A549 (cell line): ENCODE data around the gene LTA4H. TPM values are rescaled to one million over a fixed set of nuclear protein-coding genes. Genes with fewer than 3 reads are reported as not detected.

Experiments used
- ATAC-seq, 2 experiments: fragments of 200-7000 bp in 1 of 2; fragments of >200 bp in 1 of 2; cut with Nextera tagmentation in 1 of 2; cut with Tn5 transposase in 1 of 2; 3 replicates each; pipeline versions ENCODE4 v1.8.0 to v1.9.1; 2018 to 2020; ENCODE audit warnings: mild to moderate bottlenecking in 1 of 2, moderate library complexity in 1 of 2
- CTCF ChIA-PET: fragments of 300-600 bp; sonication (Branson Sonifier 250); formaldehyde crosslinking; extraction: SDS; loops from one replicate; lab custom pipeline; 2021; ENCODE audit warnings: antibody characterized with exemption, inconsistent platforms; lab: Yijun Ruan, JAX
- POLR2A ChIA-PET: fragments of 350-600 bp; formaldehyde crosslinking; extraction: SDS; loops from one replicate; lab custom pipeline; 2021; ENCODE audit warnings: antibody characterized with exemption, inconsistent platforms; lab: Yijun Ruan, JAX
- DNase-seq, 2 experiments: peaks; one replicate each; pipeline versions ENCODE4 v3.0.0 to v3.0.0-alpha.2; 2011 to 2016; ENCODE audit warnings: low read depth in 1 of 2, low spot score in 1 of 2
- FAIRE-seq: peaks from 2 replicates; lab custom pipeline; 2011; peaks lifted over from hg19 to GRCh38; lab: Jason Lieb, UNC
- H3K27ac ChIP-seq, 2 experiments: fragments of >200 bp; sonication (Bioruptor Twin); formaldehyde crosslinking; 3 replicates each; pipeline ENCODE4 v1.5.1; 2016 to 2017
- H3K4me1 ChIP-seq: fragments of >200 bp; sonication (Bioruptor Twin); formaldehyde crosslinking; 3 replicates; pipeline ENCODE4 v1.6.1; 2016
- H3K4me2 ChIP-seq: fragments of >200 bp; sonication (Bioruptor Twin); formaldehyde crosslinking; 3 replicates; pipeline ENCODE4 v1.6.1; 2016
- H3K4me3 ChIP-seq: fragments of >200 bp; sonication (Bioruptor Twin); formaldehyde crosslinking; 3 replicates; pipeline ENCODE4 v1.5.1; 2016
- H3K9me3 ChIP-seq: fragments of >200 bp; sonication (Bioruptor Twin); formaldehyde crosslinking; 3 replicates; pipeline ENCODE4 v1.6.1; 2016
- ATOH8 ChIP-seq: fragments of 250-450 bp; sonication (Bioruptor Pico); IDR thresholded peaks from 2 replicates; pipeline ENCODE4 v1.5.0; 2020; ENCODE audit warnings: low read depth, mild to moderate bottlenecking, moderate library complexity
- CBX2 ChIP-seq: fragments of 200-600 bp; sonication (generic); IDR thresholded peaks from 2 replicates; pipeline ENCODE4 v1.6.1; 2016; ENCODE audit warnings: low read depth, mild to moderate bottlenecking, borderline replicate concordance
- CEBPB ChIP-seq, 2 experiments: fragments of >200 bp in 1 of 2; sonication (Bioruptor Twin) in 1 of 2; formaldehyde crosslinking in 1 of 2; IDR thresholded peaks; 2 replicates each; pipeline ENCODE4 v1.6.1; 2012 to 2016
- EHMT2 ChIP-seq: fragments of 200-600 bp; sonication (generic); IDR thresholded peaks from 2 replicates; pipeline ENCODE4 v1.6.1; 2016; ENCODE audit warnings: antibody characterized with exemption, low read depth, mild to moderate bottlenecking, moderate library complexity
- EP300 ChIP-seq, 2 experiments: fragments of >200 bp; sonication (Bioruptor Twin); formaldehyde crosslinking; IDR thresholded peaks; 2 replicates in 1 of 2; 3 replicates in 1 of 2; pipeline ENCODE4 v1.6.1; 2016 to 2017
- FOSB ChIP-seq: fragments of 250-450 bp; sonication (Bioruptor Pico); IDR thresholded peaks from 2 replicates; pipeline ENCODE4 v1.5.0; 2020; ENCODE audit warnings: mild to moderate bottlenecking, moderate library complexity
- FOSL2 ChIP-seq, 2 experiments: fragments of 450-650 bp in 1 of 2; fragments of >200 bp in 1 of 2; sonication (Bioruptor Twin) in 1 of 2; formaldehyde crosslinking; IDR thresholded peaks; 2 replicates each; pipeline versions ENCODE4 v1.5.0 to v1.6.1; 2016 to 2020; ENCODE audit warnings: mild to moderate bottlenecking in 1 of 2, moderate library complexity in 1 of 2
- GATA3 ChIP-seq: IDR thresholded peaks from 2 replicates; pipeline ENCODE4 v1.6.1; 2012; ENCODE audit warnings: borderline replicate concordance
- HOXB13 ChIP-seq: fragments of 250-450 bp; sonication (Bioruptor Pico); IDR thresholded peaks from 2 replicates; pipeline ENCODE4 v1.5.0; 2020; ENCODE audit warnings: low read depth, mild to moderate bottlenecking, moderate library complexity
- HOXB5 ChIP-seq: fragments of 250-450 bp; sonication (Bioruptor Pico); IDR thresholded peaks from 2 replicates; pipeline ENCODE4 v1.5.0; 2020; ENCODE audit warnings: mild to moderate bottlenecking, moderate library complexity
- JUN ChIP-seq, 2 experiments: fragments of >200 bp; sonication (Bioruptor Twin); formaldehyde crosslinking; IDR thresholded peaks; 2 replicates in 1 of 2; 3 replicates in 1 of 2; pipeline ENCODE4 v1.6.1; 2016 to 2017
- JUNB ChIP-seq: fragments of >200 bp; sonication (Bioruptor Twin); formaldehyde crosslinking; IDR thresholded peaks from 2 replicates; pipeline ENCODE4 v1.6.1; 2016
- NPAS2 ChIP-seq: fragments of 250-450 bp; sonication (Bioruptor Pico); IDR thresholded peaks from 2 replicates; pipeline ENCODE4 v1.8.0; 2022; ENCODE audit warnings: mild to moderate bottlenecking, moderate library complexity, borderline replicate concordance
- POLR2A ChIP-seq: IDR thresholded peaks from 2 replicates; pipeline ENCODE4 v1.6.1; 2012; ENCODE audit warnings: mild to moderate bottlenecking, low read length
- RFX5 ChIP-seq: fragments of 450-650 bp; IDR thresholded peaks from 2 replicates; pipeline ENCODE4 v1.7.1; 2014; ENCODE audit warnings: antibody characterized with exemption, mild to moderate bottlenecking, moderate library complexity
- TFCP2L1 ChIP-seq: fragments of 250-450 bp; sonication (Bioruptor Pico); IDR thresholded peaks from 2 replicates; pipeline ENCODE4 v1.5.0; 2021; ENCODE audit warnings: mild to moderate bottlenecking
- ZC3H11A ChIP-seq: fragments of 450-650 bp; IDR thresholded peaks from 2 replicates; pipeline ENCODE4 v1.6.1; 2014; ENCODE audit warnings: antibody characterized with exemption, mild to moderate bottlenecking
- WGBS: methylation state at CpG from one replicate; pipeline ENCODE4 v1.1.6; 2017; ENCODE audit errors: missing lambda C conversion rate; 5-methylcytosine and 5-hydroxymethylcytosine counted together
- polyA plus RNA-seq, 4 experiments: library from polyadenylated mRNA; depleted of rRNA in 3 of 4; stranded (reverse); fragments of >200 nt; fragmentation: RNase III in 1 of 4; extraction: RNeasy Plus Mini Kit Qiagen cat#74134 plus additional on column Dnase treatment in 1 of 4; gene quantifications; 2 replicates in 3 of 4; 3 replicates in 1 of 4; pipeline ENCODE4 v1.2.3, GENCODE V29; 2011 to 2017
- TF ChIP-seq, protein P1 (sequence below): fragments of 150-350 bp; IDR thresholded peaks from 2 replicates; pipeline ENCODE4 v1.6.1; 2014; ENCODE audit warnings: low read depth, mild to moderate bottlenecking, low read length
- TF ChIP-seq, protein P2 (sequence below): IDR thresholded peaks from 2 replicates; pipeline ENCODE4 v1.6.1; 2012
- TF ChIP-seq, protein P3 (sequence below): fragments of 450-650 bp; IDR thresholded peaks from 2 replicates; pipeline ENCODE4 v1.6.1; 2014; ENCODE audit warnings: antibody characterized with exemption
- TF ChIP-seq, protein P4 (sequence below): IDR thresholded peaks from 2 replicates; pipeline ENCODE4 v1.6.1; 2012

LTA4H gene
- polyA plus RNA-seq, 2 of the 4 experiments (the other 2 are of a cell fraction) = 126 to 174 TPM

DNA sequence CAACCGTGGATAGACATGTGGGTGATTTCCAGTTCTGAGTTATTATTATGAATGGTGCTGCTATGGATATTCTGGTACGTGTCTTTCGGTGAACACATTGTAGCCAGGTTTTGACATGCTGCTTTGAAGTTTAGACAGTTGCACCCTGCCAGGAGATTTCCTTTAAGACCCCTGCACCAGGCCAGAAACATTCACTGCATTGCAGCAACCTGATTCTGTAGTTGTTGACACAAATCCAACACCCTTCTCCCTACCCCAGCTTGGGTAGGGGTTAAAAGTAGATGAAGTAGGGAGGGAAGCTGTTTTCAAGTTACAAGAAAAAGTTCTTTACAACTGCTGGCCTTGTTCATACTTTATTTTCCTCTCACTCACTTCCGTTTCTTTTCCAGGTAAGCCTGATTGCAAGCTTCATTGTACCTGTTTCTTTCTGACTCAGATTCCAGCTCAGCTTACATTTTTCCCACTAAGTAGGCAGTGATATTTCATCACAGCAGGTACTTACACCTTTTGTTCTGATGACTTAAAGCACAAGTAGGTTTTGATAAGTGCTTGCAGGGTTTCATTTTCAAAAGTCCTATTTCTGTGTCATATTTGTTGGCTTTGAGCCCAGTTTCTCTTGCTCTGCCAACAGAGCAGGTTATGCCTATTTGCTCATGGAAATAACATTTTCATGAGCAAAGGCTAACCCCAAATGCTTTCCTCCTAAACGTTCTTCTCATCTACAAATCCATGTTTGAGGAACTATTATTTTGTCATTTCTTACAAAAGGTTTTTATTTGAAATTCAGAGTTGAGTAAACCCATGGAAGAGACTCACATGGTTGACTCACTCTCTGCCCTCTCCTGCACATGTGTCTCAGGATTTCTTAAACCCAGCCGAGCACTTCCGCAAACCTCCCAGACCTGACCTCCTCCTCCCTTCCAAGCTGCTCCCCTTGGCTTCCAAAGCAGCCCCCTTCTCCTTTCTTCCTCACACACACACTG, 12.1 kb upstream of the LTA4H start:
- H3K4me2 ChIP-seq = peak overlapping the region; percentile 68
- POLR2A ChIA-PET = interaction anchor here (0.6 to 1.2 kb wide), 3 partner anchors 10 to 172 kb away, joined by 3 to 4 read pairs (median 3); partner anchors contain the start of gene LTA4H
- peak overlapping the region; percentile 62 to 86 for H3K27ac ChIP-seq
- H3K4me1 ChIP-seq = peaks cover 44% of the 10 kb centered on the region
- TF ChIP-seq EHMT2 = no peak
- no peak for TF ChIP-seq HOXB5 (CRISPR knock-in tag)
- TF ChIP-seq CBX2 = no peak
- no peak for TF ChIP-seq POLR2A
- TF ChIP-seq GATA3 = peak; percentile 21; the same call in 1 of the 2 replicates
- no peak for TF ChIP-seq FOSB
- peak; percentile 55; the same call in 1 of the 2 replicates for TF ChIP-seq FOSL2 (IDR thresholded peaks at IDR 0.05)
- peak; percentile 53 for TF ChIP-seq FOSL2 (CRISPR knock-in tag; IDR thresholded peaks at IDR 0.05)
- TF ChIP-seq ATOH8 (CRISPR knock-in tag) = no peak
- peak in 1 of 2 experiments; percentile 11; a peak in 1 of 5 replicates for TF ChIP-seq EP300 (IDR thresholded peaks at IDR 0.05)
- TF ChIP-seq RFX5 = no peak
- no peak for TF ChIP-seq NPAS2 (CRISPR knock-in tag)
- TF ChIP-seq TFCP2L1 (CRISPR knock-in tag) = no peak
- TF ChIP-seq JUNB = peak; percentile 64
- TF ChIP-seq, protein P1, sequence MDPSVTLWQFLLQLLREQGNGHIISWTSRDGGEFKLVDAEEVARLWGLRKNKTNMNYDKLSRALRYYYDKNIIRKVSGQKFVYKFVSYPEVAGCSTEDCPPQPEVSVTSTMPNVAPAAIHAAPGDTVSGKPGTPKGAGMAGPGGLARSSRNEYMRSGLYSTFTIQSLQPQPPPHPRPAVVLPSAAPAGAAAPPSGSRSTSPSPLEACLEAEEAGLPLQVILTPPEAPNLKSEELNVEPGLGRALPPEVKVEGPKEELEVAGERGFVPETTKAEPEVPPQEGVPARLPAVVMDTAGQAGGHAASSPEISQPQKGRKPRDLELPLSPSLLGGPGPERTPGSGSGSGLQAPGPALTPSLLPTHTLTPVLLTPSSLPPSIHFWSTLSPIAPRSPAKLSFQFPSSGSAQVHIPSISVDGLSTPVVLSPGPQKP = no peak
- TF ChIP-seq HOXB13 = no peak
- TF ChIP-seq, protein P2, sequence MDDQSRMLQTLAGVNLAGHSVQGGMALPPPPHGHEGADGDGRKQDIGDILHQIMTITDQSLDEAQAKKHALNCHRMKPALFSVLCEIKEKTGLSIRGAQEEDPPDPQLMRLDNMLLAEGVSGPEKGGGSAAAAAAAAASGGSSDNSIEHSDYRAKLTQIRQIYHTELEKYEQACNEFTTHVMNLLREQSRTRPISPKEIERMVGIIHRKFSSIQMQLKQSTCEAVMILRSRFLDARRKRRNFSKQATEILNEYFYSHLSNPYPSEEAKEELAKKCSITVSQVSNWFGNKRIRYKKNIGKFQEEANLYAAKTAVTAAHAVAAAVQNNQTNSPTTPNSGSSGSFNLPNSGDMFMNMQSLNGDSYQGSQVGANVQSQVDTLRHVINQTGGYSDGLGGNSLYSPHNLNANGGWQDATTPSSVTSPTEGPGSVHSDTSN = no peak
- TF ChIP-seq JUN (IDR thresholded peaks at IDR 0.05) = peak; percentile 17 to 73; a peak in 1 of 5 replicates
- no peak for TF ChIP-seq ZC3H11A
- TF ChIP-seq, protein P3, sequence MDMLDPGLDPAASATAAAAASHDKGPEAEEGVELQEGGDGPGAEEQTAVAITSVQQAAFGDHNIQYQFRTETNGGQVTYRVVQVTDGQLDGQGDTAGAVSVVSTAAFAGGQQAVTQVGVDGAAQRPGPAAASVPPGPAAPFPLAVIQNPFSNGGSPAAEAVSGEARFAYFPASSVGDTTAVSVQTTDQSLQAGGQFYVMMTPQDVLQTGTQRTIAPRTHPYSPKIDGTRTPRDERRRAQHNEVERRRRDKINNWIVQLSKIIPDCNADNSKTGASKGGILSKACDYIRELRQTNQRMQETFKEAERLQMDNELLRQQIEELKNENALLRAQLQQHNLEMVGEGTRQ = 0 out of 2 replicates have a peak, but pooled peaks have one; percentile 3
- TF ChIP-seq, protein P4, sequence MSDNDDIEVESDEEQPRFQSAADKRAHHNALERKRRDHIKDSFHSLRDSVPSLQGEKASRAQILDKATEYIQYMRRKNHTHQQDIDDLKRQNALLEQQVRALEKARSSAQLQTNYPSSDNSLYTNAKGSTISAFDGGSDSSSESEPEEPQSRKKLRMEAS = peak; percentile 77
- peak in 1 of 2 experiments; percentile 25; a peak in 1 of 4 replicates for TF ChIP-seq CEBPB (IDR thresholded peaks at IDR 0.05)
- peak; percentile 89 to 93 for ATAC-seq
- peak; percentile 65 to 74 for DNase-seq
- no peaks in the 10 kb centered on the region for H3K9me3 ChIP-seq
- CTCF ChIA-PET = interaction anchor here (0.6 to 3.7 kb wide), 7 partner anchors 14 to 469 kb away, joined by 3 to 12 read pairs (median 4); no protein-coding TSS in a partner anchor
- no peak for FAIRE-seq
- 42% methylated on average over 7 of the region's 7 CpGs for WGBS
- H3K4me3 ChIP-seq = no peak overlapping the region
